GM18951 (cell line): ENCODE data around the gene AGRN.
"Not testable (repeated sequence)": the region's sequence is repeated elsewhere in the genome, so short reads cannot be mapped to it uniquely, and the experiment has no call there.

Experiments
- POLR2A ChIP-seq: IDR thresholded peaks from 4 replicates; pipeline ENCODE4 v1.6.1; 2011; ENCODE audit warnings: mild to moderate bottlenecking; ENCODE audit not compliant: insufficient read length, insufficient read depth; ENCODE audit errors: extremely low read depth
- in situ Hi-C: fragments of 300-500 bp; cut with MboI; formaldehyde crosslinking; loops from one replicate; pipeline ENCODE4 v1.12.0; 2022; ENCODE audit warnings: low sequenced_read_pairs, mixed read lengths, inconsistent platforms; ENCODE audit not compliant: unreplicated experiment

Gene AGRN

GRCh38 chr1:1058088-1058905 lies 38.4 kb downstream of the AGRN start:
- in situ Hi-C loops, result no loop called here
- TF ChIP-seq POLR2A, result no peak

- in situ Hi-C loops, result no loop called here
- no peak for TF ChIP-seq POLR2A
Observed at GRCh38 chr1:1058921-1059493, 39.1 kb downstream of the AGRN start.

- in situ Hi-C loops, result no loop called here
- peak; percentile 50 for TF ChIP-seq POLR2A
Observed at GRCh38 chr1:1059494-1060280, 39.8 kb downstream of the AGRN start.

- no peak for TF ChIP-seq POLR2A
- in situ Hi-C loops, result no loop called here
Observed at GRCh38 chr1:1060281-1061000, 40.5 kb downstream of the AGRN start.

- no peak for TF ChIP-seq POLR2A
- in situ Hi-C loops, result no loop called here
Observed at GRCh38 chr1:1061682-1062345, 41.9 kb downstream of the AGRN start.

- no peak for TF ChIP-seq POLR2A
- in situ Hi-C loops, result no loop called here
Observed at GRCh38 chr1:1062348-1063163, 42.6 kb downstream of the AGRN start.

- no peak for TF ChIP-seq POLR2A
- in situ Hi-C loops, result no loop called here
Observed at GRCh38 chr1:1063261-1063944, 43.5 kb downstream of the AGRN start.

GRCh38 chr1:1063945-1064831 lies 44.3 kb downstream of the AGRN start:
- in situ Hi-C loops, result no loop called here
- peak; percentile 69 for TF ChIP-seq POLR2A

GRCh38 chr1:1065265-1065939 lies 45.5 kb downstream of the AGRN start:
- in situ Hi-C loops, result no loop called here
- TF ChIP-seq POLR2A, result no peak

- in situ Hi-C loops, result not testable (repeated sequence)
Observed at GRCh38 chr1:1065940-1066304, 46.0 kb downstream of the AGRN start.
